ENCODE results near the gene TOM1L2. TPM values are rescaled to one million over a fixed set of nuclear protein-coding genes. Genes with fewer than 3 reads are reported as not detected.

The TOM1L2 gene
- total RNA-seq, 4 donors from 2014 or later: 55.7 to 97.1 (median 73.3) TPM

GRCh38 chr17:17952691-17953090 is 19.5 kb downstream of the TOM1L2 start:
- no peak overlapping the region for H3K27ac ChIP-seq
- TF ChIP-seq POLR2A (IDR thresholded peaks at IDR 0.05) (no peak), CTCF (IDR thresholded peaks at IDR 0.05 in 4 of 5, conservative IDR thresholded peaks at IDR 0.05 in 1 of 5) (no peak)
- intact Hi-C loops (cut with DNase I; ENCODE audit: low total_unique reads): no loop called here
- no peak overlapping the region for H3K4me3 ChIP-seq
- in situ Hi-C loops (cut with MboI; ENCODE audit: low sequenced_read_pairs in 4 of 4): no loop called here
- H3K36me3 ChIP-seq: no peaks in the 10 kb centered on the region
- ATAC-seq (no peak), DNase-seq (no peak)
- no peaks in the 10 kb centered on the region for H3K27me3 ChIP-seq
- peaks cover 4 to 9% of the 10 kb centered on the region in 2 donors for H3K4me1 ChIP-seq
- H3K9me3 ChIP-seq: no peaks in the 10 kb centered on the region

GRCh38 chr17:17951524-17951923 is 20.7 kb downstream of the TOM1L2 start:
- no peak for TF ChIP-seq CTCF (IDR thresholded peaks at IDR 0.05 in 4 of 5, conservative IDR thresholded peaks at IDR 0.05 in 1 of 5)
- TF ChIP-seq POLR2A (IDR thresholded peaks at IDR 0.05): no peak
- Histone ChIP-seq H3K27me3 (no peaks in the 10 kb centered on the region), H3K9me3 (no peaks in the 10 kb centered on the region)

GRCh38 chr17:17950806-17951205 is 21.4 kb downstream of the TOM1L2 start:
- intact Hi-C loops (cut with DNase I; ENCODE audit: low total_unique reads): no loop called here
- Histone ChIP-seq H3K4me1 (peaks cover 22% of the 10 kb centered on the region in 2 donors), H3K9me3 (no peaks in the 10 kb centered on the region), H3K27ac (no peak overlapping the region), H3K36me3 (no peaks in the 10 kb centered on the region), H3K27me3 (no peaks in the 10 kb centered on the region), H3K4me3 (no peak overlapping the region)
- in situ Hi-C loops (cut with MboI; ENCODE audit: low sequenced_read_pairs in 4 of 4): no loop called here
- ATAC-seq: no peak
- no peak for DNase-seq
- no peak for TF ChIP-seq CTCF (IDR thresholded peaks at IDR 0.05 in 4 of 5, conservative IDR thresholded peaks at IDR 0.05 in 1 of 5)
- TF ChIP-seq POLR2A (IDR thresholded peaks at IDR 0.05): no peak

More at GRCh38 chr17:17951524-17951923, 20.7 kb downstream of the TOM1L2 start:
- ATAC-seq (no peak), DNase-seq (no peak)
- peaks cover 14 to 15% of the 10 kb centered on the region in 2 donors for H3K4me1 ChIP-seq
- H3K4me3 ChIP-seq: no peak overlapping the region
- no peaks in the 10 kb centered on the region for H3K36me3 ChIP-seq
- H3K27ac ChIP-seq: no peak overlapping the region
- intact Hi-C loops (cut with DNase I; ENCODE audit: low total_unique reads) (no loop called here), in situ Hi-C loops (cut with MboI; ENCODE audit: low sequenced_read_pairs in 4 of 4) (no loop called here)

- no peak for TF ChIP-seq POLR2A (IDR thresholded peaks at IDR 0.05)
- no peak for TF ChIP-seq CTCF (IDR thresholded peaks at IDR 0.05 in 4 of 5, conservative IDR thresholded peaks at IDR 0.05 in 1 of 5)
- no peaks in the 10 kb centered on the region for H3K9me3 ChIP-seq
- no peaks in the 10 kb centered on the region for H3K36me3 ChIP-seq
- no peaks in the 10 kb centered on the region for H3K27me3 ChIP-seq
- intact Hi-C loops (cut with DNase I; ENCODE audit: low total_unique reads) (no loop called here), in situ Hi-C loops (cut with MboI; ENCODE audit: low sequenced_read_pairs in 4 of 4) (no loop called here)
- H3K27ac ChIP-seq: no peak overlapping the region
- H3K4me3 ChIP-seq: no peak overlapping the region
- peaks cover 26% of the 10 kb centered on the region in 2 donors for H3K4me1 ChIP-seq
- no peak for DNase-seq
- no peak for ATAC-seq
These were observed 21.9 kb downstream of the TOM1L2 start for GRCh38 chr17:17950347-17950746.

- no peaks in the 10 kb centered on the region for H3K27me3 ChIP-seq
- H3K27ac ChIP-seq: no peak overlapping the region
- no peaks in the 10 kb centered on the region for H3K9me3 ChIP-seq
- peaks cover 47 to 50% of the 10 kb centered on the region in 2 donors for H3K4me1 ChIP-seq
- no peak for TF ChIP-seq CTCF (IDR thresholded peaks at IDR 0.05 in 4 of 5, conservative IDR thresholded peaks at IDR 0.05 in 1 of 5)
- no peak for TF ChIP-seq POLR2A (IDR thresholded peaks at IDR 0.05)
- intact Hi-C loops (cut with DNase I; ENCODE audit: low total_unique reads) (no loop called here), in situ Hi-C loops (cut with MboI; ENCODE audit: low sequenced_read_pairs in 4 of 4) (loop anchor here in 1 of 4 donors (25.0 kb wide), 1 partner anchor 89 kb away; the partner anchor contains the start of genes ATPAF2 and GID4)
- no peak overlapping the region for H3K4me3 ChIP-seq
- H3K36me3 ChIP-seq: no peaks in the 10 kb centered on the region
- ATAC-seq (no peak), DNase-seq (no peak)
These were observed 24.2 kb downstream of the TOM1L2 start for GRCh38 chr17:17947966-17948365.
